HCT116 (cell line): Measurements from ENCODE around the gene EMD.

Experiments used
- CEBPB ChIP-seq: IDR thresholded peaks from 2 replicates; pipeline ENCODE4 v1.6.1; 2012; ENCODE audit warnings: low read depth
- EGR1 ChIP-seq: IDR thresholded peaks from 2 replicates; pipeline ENCODE4 v1.6.1; 2012; ENCODE audit warnings: low read depth
- EZH2 ChIP-seq: fragments of 200-600 bp; sonication (generic); IDR thresholded peaks from 2 replicates; pipeline ENCODE4 v1.6.1; 2017; ENCODE audit warnings: antibody characterized with exemption, mixed run types
- EZH2phosphoT487 ChIP-seq: fragments of 200-600 bp; IDR thresholded peaks from 2 replicates; pipeline ENCODE4 v1.6.1; 2018; ENCODE audit warnings: antibody characterized with exemption, borderline replicate concordance
- POLR2AphosphoS5 ChIP-seq: IDR thresholded peaks from 2 replicates; pipeline ENCODE4 v1.6.1; 2011; ENCODE audit warnings: mild to moderate bottlenecking, low read depth, low read length, moderate library complexity
- SP1 ChIP-seq: IDR thresholded peaks from 2 replicates; pipeline ENCODE4 v1.6.1; 2012; ENCODE audit warnings: low read depth
- TCF7L2 ChIP-seq: IDR thresholded peaks from 2 replicates; pipeline ENCODE4 v1.7.0; 2011; ENCODE audit warnings: borderline replicate concordance, inconsistent platforms; ENCODE audit not compliant: insufficient read depth, insufficient read length; ENCODE audit errors: extremely low read depth
- ZNF274 ChIP-seq: fragments of 200-500 bp; sonication (Bioruptor generic); IDR thresholded peaks from 2 replicates; pipeline ENCODE4 v1.6.1; 2014; ENCODE audit warnings: mild to moderate bottlenecking, low read depth, low read length, inconsistent platforms
- TF ChIP-seq, protein P1 (sequence below): IDR thresholded peaks from 2 replicates; pipeline ENCODE4 v1.6.1; 2012; ENCODE audit warnings: low read depth
- TF ChIP-seq, protein P2 (sequence below), 3 experiments: fragments of 200-600 bp in 1 of 3; sonication (generic) in 1 of 3; IDR thresholded peaks in 2 of 3; conservative IDR thresholded peaks in 1 of 3; 2 replicates each; pipeline ENCODE4 v1.5.1; 2012 to 2017; ENCODE audit warnings: low read depth in 2 of 3, low read length in 2 of 3, antibody characterized with exemption in 1 of 3, borderline replicate concordance in 1 of 3, control low read depth in 1 of 3, mild to moderate bottlenecking in 1 of 3, mixed read lengths in 1 of 3, mixed run types in 1 of 3, moderate library complexity in 1 of 3; ENCODE audit not compliant: insufficient read depth in 1 of 3

DNA sequence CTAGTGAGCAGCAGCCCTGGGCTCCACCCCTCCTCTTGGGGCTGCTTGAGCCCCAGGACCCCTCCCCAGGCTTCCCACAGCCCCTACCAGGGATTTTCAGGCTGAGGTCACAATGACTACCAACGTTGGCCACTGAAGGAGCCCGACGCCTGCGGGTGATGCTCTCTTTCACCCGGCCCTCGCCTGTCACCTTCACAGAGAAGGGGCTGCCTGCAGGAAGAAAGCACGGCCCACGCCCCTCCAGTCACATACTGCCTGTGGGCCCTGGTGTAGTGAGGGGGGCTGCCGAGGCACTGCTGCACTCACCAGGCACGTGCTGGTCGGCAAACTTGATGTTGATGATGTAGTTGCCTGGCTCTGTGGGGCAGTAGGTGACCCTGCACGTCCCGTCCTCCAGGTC lies 26.6 kb upstream of the EMD start:
- TF ChIP-seq EGR1 (no peak), EZH2phosphoT487 (no peak), ZNF274 (no peak), EZH2 (no peak), POLR2AphosphoS5 (no peak), CEBPB (no peak), SP1 (no peak), TCF7L2 (no peak)
- TF ChIP-seq, protein P1, sequence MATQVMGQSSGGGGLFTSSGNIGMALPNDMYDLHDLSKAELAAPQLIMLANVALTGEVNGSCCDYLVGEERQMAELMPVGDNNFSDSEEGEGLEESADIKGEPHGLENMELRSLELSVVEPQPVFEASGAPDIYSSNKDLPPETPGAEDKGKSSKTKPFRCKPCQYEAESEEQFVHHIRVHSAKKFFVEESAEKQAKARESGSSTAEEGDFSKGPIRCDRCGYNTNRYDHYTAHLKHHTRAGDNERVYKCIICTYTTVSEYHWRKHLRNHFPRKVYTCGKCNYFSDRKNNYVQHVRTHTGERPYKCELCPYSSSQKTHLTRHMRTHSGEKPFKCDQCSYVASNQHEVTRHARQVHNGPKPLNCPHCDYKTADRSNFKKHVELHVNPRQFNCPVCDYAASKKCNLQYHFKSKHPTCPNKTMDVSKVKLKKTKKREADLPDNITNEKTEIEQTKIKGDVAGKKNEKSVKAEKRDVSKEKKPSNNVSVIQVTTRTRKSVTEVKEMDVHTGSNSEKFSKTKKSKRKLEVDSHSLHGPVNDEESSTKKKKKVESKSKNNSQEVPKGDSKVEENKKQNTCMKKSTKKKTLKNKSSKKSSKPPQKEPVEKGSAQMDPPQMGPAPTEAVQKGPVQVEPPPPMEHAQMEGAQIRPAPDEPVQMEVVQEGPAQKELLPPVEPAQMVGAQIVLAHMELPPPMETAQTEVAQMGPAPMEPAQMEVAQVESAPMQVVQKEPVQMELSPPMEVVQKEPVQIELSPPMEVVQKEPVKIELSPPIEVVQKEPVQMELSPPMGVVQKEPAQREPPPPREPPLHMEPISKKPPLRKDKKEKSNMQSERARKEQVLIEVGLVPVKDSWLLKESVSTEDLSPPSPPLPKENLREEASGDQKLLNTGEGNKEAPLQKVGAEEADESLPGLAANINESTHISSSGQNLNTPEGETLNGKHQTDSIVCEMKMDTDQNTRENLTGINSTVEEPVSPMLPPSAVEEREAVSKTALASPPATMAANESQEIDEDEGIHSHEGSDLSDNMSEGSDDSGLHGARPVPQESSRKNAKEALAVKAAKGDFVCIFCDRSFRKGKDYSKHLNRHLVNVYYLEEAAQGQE, result no peak
- TF ChIP-seq, protein P2, sequence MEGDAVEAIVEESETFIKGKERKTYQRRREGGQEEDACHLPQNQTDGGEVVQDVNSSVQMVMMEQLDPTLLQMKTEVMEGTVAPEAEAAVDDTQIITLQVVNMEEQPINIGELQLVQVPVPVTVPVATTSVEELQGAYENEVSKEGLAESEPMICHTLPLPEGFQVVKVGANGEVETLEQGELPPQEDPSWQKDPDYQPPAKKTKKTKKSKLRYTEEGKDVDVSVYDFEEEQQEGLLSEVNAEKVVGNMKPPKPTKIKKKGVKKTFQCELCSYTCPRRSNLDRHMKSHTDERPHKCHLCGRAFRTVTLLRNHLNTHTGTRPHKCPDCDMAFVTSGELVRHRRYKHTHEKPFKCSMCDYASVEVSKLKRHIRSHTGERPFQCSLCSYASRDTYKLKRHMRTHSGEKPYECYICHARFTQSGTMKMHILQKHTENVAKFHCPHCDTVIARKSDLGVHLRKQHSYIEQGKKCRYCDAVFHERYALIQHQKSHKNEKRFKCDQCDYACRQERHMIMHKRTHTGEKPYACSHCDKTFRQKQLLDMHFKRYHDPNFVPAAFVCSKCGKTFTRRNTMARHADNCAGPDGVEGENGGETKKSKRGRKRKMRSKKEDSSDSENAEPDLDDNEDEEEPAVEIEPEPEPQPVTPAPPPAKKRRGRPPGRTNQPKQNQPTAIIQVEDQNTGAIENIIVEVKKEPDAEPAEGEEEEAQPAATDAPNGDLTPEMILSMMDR (IDR thresholded peaks at IDR 0.05 in 2 of 3, conservative IDR thresholded peaks at IDR 0.05 in 1 of 3; ENCODE audit: borderline replicate concordance in 1 of 3, insufficient read depth in 1 of 3, low read depth in 2 of 3, low read length in 2 of 3), result no peak
